GM21786 (cell line): Measurements from ENCODE around the gene KCNQ2.
"Not testable (repeated sequence)": the region's sequence is repeated elsewhere in the genome, so short reads cannot be mapped to it uniquely, and the experiment has no call there.

Source experiments
- ATAC-seq: cut with Tn5 transposase; IDR thresholded peaks from one replicate; pipeline ENCODE4 v1.9.1; 2021; ENCODE audit not compliant: unreplicated experiment

The KCNQ2 gene

DNA sequence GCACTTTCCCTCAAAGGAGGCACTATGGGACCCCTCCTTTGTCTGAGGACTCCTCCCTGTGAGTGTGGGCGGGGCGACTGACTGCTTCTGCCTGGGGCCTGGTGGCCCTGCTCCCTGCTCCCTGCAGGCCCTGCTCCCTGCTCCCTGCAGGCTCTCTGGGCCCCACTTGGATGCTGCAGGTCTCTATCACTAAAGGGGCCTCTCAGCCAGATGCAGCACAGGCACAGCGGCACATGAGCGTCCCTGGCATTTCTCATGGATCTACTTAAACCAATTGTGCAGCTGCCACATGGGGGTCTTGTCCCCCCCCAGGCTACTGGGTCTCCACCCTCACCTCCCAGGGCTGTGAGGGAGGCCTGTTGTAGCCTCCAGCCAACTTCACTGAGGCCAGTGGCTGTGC is 18.6 kb upstream of the KCNQ2 start:
- ATAC-seq = no peak

GRCh38 chr20:63490416-63490815 is 18.0 kb upstream of the KCNQ2 start:
- no peak for ATAC-seq

DNA sequence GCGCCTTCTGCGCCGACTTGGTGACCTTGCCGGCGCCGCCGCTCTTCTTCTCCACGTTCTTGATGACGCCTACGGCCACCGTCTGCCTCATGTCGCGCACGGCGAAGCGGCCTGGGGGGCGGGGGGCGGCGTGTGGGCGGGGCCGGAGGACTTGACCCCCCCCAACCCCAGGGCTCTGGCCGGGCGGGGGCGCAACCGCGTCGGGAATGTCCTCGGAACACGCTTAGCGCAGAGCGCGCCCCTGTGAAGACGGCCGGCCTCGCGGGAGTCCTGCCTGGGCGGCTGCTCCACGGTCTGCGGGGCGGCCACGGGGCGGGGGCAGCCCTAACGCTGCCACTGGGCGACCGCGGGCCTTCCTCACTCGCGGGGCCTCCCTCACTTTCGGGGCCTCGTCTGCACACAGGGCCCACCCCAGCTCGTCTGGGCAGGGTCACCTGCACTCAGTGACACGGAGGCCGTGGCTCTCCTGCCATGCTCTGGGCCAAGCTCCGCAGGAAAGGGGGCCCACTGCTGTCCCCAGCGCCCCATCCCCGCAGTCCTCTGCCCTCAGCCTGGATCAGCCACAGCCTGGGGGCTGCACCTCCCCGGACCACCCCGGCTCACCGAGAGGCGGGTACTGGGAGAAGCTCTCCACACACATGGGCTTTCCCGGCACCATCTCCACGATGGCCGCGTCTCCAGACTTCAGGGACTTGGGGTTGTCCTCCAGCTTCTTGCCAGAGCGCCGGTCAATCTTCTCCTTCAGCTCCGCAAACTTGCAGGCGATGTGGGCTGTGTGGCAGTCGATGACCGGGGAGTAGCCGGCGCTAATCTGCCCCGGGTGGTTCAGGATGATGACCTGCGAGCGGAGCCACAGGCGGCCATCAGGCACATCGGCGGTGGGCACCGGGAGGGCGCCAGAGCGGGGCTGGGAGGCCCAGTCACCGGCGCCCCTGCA is 16.1 kb upstream of the KCNQ2 start:
- ATAC-seq = no peak

- ATAC-seq = no peak
These were observed 15.4 kb upstream of the KCNQ2 start for GRCh38 chr20:63487781-63488241.

DNA sequence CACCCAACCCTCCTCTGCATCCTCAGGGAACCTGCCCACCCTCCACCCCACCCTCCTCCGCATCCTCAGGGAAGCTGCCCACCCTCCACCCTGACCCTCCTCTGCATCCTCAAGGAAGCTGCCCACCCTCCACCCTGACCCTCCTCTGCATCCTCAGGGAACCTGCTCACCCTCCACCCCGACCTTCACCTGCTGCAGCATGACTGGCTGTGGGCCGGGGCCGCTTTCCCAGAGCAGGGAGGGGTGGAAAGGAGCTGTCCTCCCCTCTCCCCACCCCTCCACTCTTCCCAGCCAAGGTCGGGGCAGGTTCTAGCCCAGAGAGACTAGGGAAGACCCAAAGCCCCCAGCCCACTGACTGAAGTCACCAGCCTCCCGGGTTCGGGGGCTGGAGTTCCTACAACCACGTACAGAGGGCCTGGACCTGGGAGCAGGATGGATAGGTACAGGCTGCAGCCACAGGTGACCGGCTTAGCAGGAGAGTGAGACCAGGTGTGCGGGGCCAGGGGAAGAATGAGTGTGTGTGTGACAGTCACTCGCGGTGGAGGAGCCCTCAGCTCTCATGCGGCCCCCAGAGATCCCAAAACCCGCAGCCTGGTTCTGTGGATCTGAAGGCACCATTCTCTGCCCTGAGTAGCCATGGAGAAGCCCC is 14.8 kb upstream of the KCNQ2 start:
- ATAC-seq = no peak

GRCh38 chr20:63486300-63486855 is 13.9 kb upstream of the KCNQ2 start:
- no peak for ATAC-seq

DNA sequence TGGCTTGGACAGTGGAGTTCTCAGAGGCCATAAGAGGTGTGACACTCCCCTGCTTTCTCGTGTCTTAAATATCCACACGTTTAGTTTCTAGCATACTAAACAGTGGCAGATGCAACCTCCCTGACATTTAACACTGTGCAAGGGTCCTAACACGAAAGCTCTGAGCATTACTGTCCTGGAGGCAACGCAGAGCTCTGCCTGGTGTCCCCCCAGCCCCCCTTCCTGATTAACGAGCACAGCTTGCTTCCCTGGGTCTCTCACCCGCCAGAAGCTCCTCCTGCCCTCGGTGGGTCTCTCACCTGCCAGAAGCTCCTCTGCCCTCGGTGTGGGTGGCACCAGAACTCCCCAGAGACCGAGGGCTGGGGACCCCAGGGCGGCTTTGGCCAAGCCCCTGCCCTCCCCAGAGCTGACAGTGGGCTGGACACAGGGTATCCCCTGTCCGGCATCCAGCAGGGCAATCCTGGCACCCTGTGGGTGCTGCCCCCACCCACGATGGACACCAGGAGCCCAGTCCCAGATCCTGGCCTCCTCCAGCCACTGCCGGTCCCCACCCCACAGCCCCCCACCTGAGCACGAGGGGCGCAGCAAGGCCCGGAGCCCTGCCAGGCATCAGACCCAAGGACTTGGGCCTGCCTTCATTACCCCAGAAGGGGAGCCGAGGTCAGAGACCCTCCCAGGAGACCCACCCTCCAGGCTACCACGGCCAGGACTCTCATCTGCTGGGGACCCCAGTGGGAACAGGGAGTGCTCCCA is 12.4 kb upstream of the KCNQ2 start:
- ATAC-seq = no peak

- no peak for ATAC-seq
These were observed 11.8 kb upstream of the KCNQ2 start for GRCh38 chr20:63484236-63484635.

- ATAC-seq = no peak
These were observed 11.4 kb upstream of the KCNQ2 start for GRCh38 chr20:63483834-63484233.

- no peak for ATAC-seq
These were observed 9.6 kb upstream of the KCNQ2 start for GRCh38 chr20:63482021-63482587.

DNA sequence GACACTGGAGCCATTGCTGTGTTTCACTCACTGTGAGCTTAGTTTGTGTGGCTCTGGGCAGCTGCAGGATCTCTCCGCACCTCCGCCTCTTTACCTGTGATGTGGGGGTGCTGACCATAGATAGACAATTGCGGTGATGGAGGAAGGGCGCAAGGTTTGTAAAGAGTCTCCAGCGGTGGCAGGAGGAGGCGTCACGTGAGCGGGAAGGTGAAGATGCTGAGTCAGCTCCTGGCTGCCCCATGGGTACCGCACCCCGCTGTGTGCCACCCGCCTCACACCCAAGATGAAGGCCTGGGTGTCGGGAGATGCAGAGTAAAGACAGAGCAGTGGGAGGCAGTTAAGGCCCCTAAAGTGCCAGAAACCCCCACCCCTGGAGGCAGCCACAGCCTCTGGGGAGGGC is 9.0 kb upstream of the KCNQ2 start:
- ATAC-seq = no peak

- not testable (repeated sequence) for ATAC-seq
These were observed 7.4 kb upstream of the KCNQ2 start for GRCh38 chr20:63479695-63480419.

GRCh38 chr20:63478346-63479302 is 6.2 kb upstream of the KCNQ2 start:
- no peak for ATAC-seq

DNA sequence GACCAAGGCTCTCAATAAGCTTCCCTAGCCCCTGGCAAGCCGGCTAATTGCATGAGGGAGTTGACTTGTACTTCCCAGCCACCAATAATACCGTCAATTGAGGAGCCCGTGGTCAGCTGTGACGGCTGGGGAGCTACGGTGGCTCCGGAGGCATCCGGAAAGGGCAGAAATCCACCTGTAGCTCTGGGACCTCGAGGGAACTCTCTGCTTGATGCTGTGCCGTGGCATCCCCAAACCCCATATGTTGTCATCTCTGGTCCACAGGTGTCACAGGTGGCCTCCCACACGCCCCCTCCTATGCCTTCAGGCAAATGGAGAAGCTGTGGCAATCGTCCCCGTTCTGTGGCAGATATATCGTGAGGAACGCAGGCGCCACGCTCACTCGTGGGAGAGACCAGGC is 5.5 kb upstream of the KCNQ2 start:
- ATAC-seq = no peak

GRCh38 chr20:63477061-63477616 is 4.7 kb upstream of the KCNQ2 start:
- ATAC-seq = no peak

GRCh38 chr20:63475209-63475608 is 2.8 kb upstream of the KCNQ2 start:
- no peak for ATAC-seq

- ATAC-seq = no peak
These were observed 1.3 kb upstream of the KCNQ2 start for GRCh38 chr20:63473555-63474449.
